ENCODE data around the gene TEX101.

GRCh38 chr19:43414554-43414953, at the start of gene TEX101:
- TF ChIP-seq POLR2A (IDR thresholded peaks at IDR 0.05; ENCODE audit: extremely low read depth, insufficient read length): no peak
- TF ChIP-seq MAX (IDR thresholded peaks at IDR 0.05; ENCODE audit: low read depth, low read length): no peak
- no peak for TF ChIP-seq CTCF (IDR thresholded peaks at IDR 0.05; ENCODE audit: low read depth, low read length)

Data from NB4 (cell line).